SK-N-SH treated with all-trans-retinoic acid at 6 μM for 48 hours (cell line): Measurements from ENCODE around the gene CNKSR2.

Experiments used
- ATAC-seq: fragments of 200-7000 bp; cut with Tn5 transposase; 3 replicates; pipeline ENCODE4 v1.9.1; 2020; ENCODE audit warnings: mild to moderate bottlenecking, moderate library complexity
- ARNTL ChIP-seq: fragments of 450-650 bp; formaldehyde crosslinking; IDR thresholded peaks from 2 replicates; pipeline ENCODE4 v1.5.0; 2020; ENCODE audit warnings: low read depth, mild to moderate bottlenecking, moderate library complexity, borderline replicate concordance
- BACH2 ChIP-seq: fragments of 250-450 bp; sonication (Bioruptor Pico); IDR thresholded peaks from 2 replicates; pipeline ENCODE4 v1.9.0; 2021; ENCODE audit warnings: mild to moderate bottlenecking, borderline replicate concordance
- CREB5 ChIP-seq: fragments of 250-450 bp; sonication (Bioruptor Pico); IDR thresholded peaks from 2 replicates; pipeline ENCODE4 v1.5.1; 2020; ENCODE audit warnings: low read depth, mild to moderate bottlenecking, moderate library complexity
- CSDC2 ChIP-seq: fragments of 250-450 bp; sonication (Bioruptor Pico); IDR thresholded peaks from 2 replicates; pipeline ENCODE4 v1.5.0; 2020; ENCODE audit warnings: mild to moderate bottlenecking, moderate library complexity
- CSRNP3 ChIP-seq: fragments of 250-450 bp; sonication (Bioruptor Pico); IDR thresholded peaks from 2 replicates; pipeline ENCODE4 v1.5.1; 2021; ENCODE audit warnings: mild to moderate bottlenecking, moderate library complexity
- ESRRG ChIP-seq: fragments of 250-450 bp; sonication (Bioruptor Pico); IDR thresholded peaks from 2 replicates; pipeline ENCODE4 v1.6.1; 2021; ENCODE audit warnings: mild to moderate bottlenecking
- GLIS3 ChIP-seq: fragments of 250-450 bp; sonication (Bioruptor Pico); IDR thresholded peaks from 2 replicates; pipeline ENCODE4 v1.5.0; 2020; ENCODE audit warnings: mild to moderate bottlenecking, moderate library complexity
- OSR1 ChIP-seq: fragments of 250-450 bp; sonication (Bioruptor Pico); IDR thresholded peaks from 2 replicates; pipeline ENCODE4 v1.8.0; 2022; ENCODE audit warnings: moderate library complexity, mild to moderate bottlenecking, inconsistent platforms
- PATZ1 ChIP-seq: fragments of 250-450 bp; sonication (Bioruptor Pico); IDR thresholded peaks from 2 replicates; pipeline ENCODE4 v1.8.0; 2020; ENCODE audit warnings: mild to moderate bottlenecking, moderate library complexity, borderline replicate concordance
- POU6F1 ChIP-seq: fragments of 250-450 bp; sonication (Bioruptor Pico); IDR thresholded peaks from 2 replicates; pipeline ENCODE4 v1.8.0; 2021; ENCODE audit warnings: low read depth, mild to moderate bottlenecking, moderate library complexity, borderline replicate concordance
- PPARA ChIP-seq: fragments of 250-450 bp; sonication (Bioruptor Pico); IDR thresholded peaks from 2 replicates; pipeline ENCODE4 v1.5.0; 2020; ENCODE audit warnings: mild to moderate bottlenecking, borderline replicate concordance
- RARB ChIP-seq: fragments of 250-450 bp; sonication (Bioruptor Pico); IDR thresholded peaks from 2 replicates; pipeline ENCODE4 v1.8.0; 2021; ENCODE audit warnings: mild to moderate bottlenecking, moderate library complexity
- TCF4 ChIP-seq: fragments of 250-450 bp; sonication (Bioruptor Pico); IDR thresholded peaks from 2 replicates; pipeline ENCODE4 v1.8.0; 2021; ENCODE audit warnings: mild to moderate bottlenecking, moderate library complexity, borderline replicate concordance
- TOX ChIP-seq: fragments of 250-450 bp; sonication (Bioruptor Pico); IDR thresholded peaks from 2 replicates; pipeline ENCODE4 v1.8.0; 2021; ENCODE audit warnings: mild to moderate bottlenecking, moderate library complexity, borderline replicate concordance
- TSHZ2 ChIP-seq: fragments of 250-450 bp; sonication (Bioruptor Pico); IDR thresholded peaks from 2 replicates; pipeline ENCODE4 v1.5.0; 2020; ENCODE audit warnings: mild to moderate bottlenecking, moderate library complexity
- ZC3H10 ChIP-seq: fragments of 250-450 bp; sonication (Bioruptor Pico); IDR thresholded peaks from 2 replicates; pipeline ENCODE4 v1.5.1; 2021; ENCODE audit warnings: mild to moderate bottlenecking, moderate library complexity
- ZFP3 ChIP-seq: fragments of 250-450 bp; sonication (Bioruptor Pico); IDR thresholded peaks from 2 replicates; pipeline ENCODE4 v1.5.0; 2020; ENCODE audit warnings: mild to moderate bottlenecking, moderate library complexity
- ZFP30 ChIP-seq: fragments of 450-650 bp; formaldehyde crosslinking; IDR thresholded peaks from 2 replicates; pipeline ENCODE4 v1.5.0; 2022; ENCODE audit warnings: mild to moderate bottlenecking, moderate library complexity
- ZNF565 ChIP-seq: fragments of 450-650 bp; formaldehyde crosslinking; conservative IDR thresholded peaks from 2 replicates; pipeline ENCODE4 v1.5.0; 2020; ENCODE audit warnings: low read depth, mild to moderate bottlenecking, moderate library complexity
- ZNF70 ChIP-seq: fragments of 450-650 bp; formaldehyde crosslinking; IDR thresholded peaks from 2 replicates; pipeline ENCODE4 v1.5.0; 2020; ENCODE audit warnings: mild to moderate bottlenecking, moderate library complexity
- ZNF8 ChIP-seq: fragments of 450-650 bp; formaldehyde crosslinking; IDR thresholded peaks from 2 replicates; pipeline ENCODE4 v1.5.0; 2020; ENCODE audit warnings: mild to moderate bottlenecking, moderate library complexity

The CNKSR2 gene

GRCh38 chrX:21581479-21581878 lies 207.3 kb downstream of the CNKSR2 start (continued):
- TF ChIP-seq TSHZ2 (CRISPR knock-in tag) (no peak), ZNF8 (no peak), CSDC2 (CRISPR knock-in tag) (no peak), ZFP3 (CRISPR knock-in tag) (no peak), BACH2 (no peak)

- no peak for TF ChIP-seq RARB (CRISPR knock-in tag)
- TF ChIP-seq ESRRG, result no peak
- no peak for TF ChIP-seq TOX (CRISPR knock-in tag)
- no peak for TF ChIP-seq PPARA (CRISPR knock-in tag)
- no peak for TF ChIP-seq ZNF70 (CRISPR knock-in tag)
- TF ChIP-seq ZFP3 (CRISPR knock-in tag), result no peak
- no peak for TF ChIP-seq ZNF565 (CRISPR knock-in tag)
- TF ChIP-seq PATZ1 (CRISPR knock-in tag), result no peak
- TF ChIP-seq POU6F1 (CRISPR knock-in tag), result no peak
- TF ChIP-seq TSHZ2 (CRISPR knock-in tag), result no peak
- TF ChIP-seq OSR1, result no peak
- TF ChIP-seq ZNF8, result no peak
- no peak for TF ChIP-seq BACH2
- no peak for TF ChIP-seq ZC3H10 (CRISPR knock-in tag)
- no peak for TF ChIP-seq ARNTL (CRISPR knock-in tag)
- TF ChIP-seq GLIS3, result no peak
- TF ChIP-seq CSDC2 (CRISPR knock-in tag), result no peak
- no peak for ATAC-seq
Measured at GRCh38 chrX:21586001-21586400, 211.8 kb downstream of the CNKSR2 start.

- no peak for ATAC-seq
- no peak for TF ChIP-seq TSHZ2 (CRISPR knock-in tag)
- no peak for TF ChIP-seq CREB5 (CRISPR knock-in tag)
- no peak for TF ChIP-seq ZNF8
- no peak for TF ChIP-seq TCF4 (CRISPR knock-in tag)
- TF ChIP-seq ZNF565 (CRISPR knock-in tag), result no peak
- no peak for TF ChIP-seq ZC3H10 (CRISPR knock-in tag)
- TF ChIP-seq ZFP30, result no peak
- TF ChIP-seq ZFP3 (CRISPR knock-in tag), result no peak
- no peak for TF ChIP-seq CSRNP3 (CRISPR knock-in tag)
- no peak for TF ChIP-seq OSR1
Measured at GRCh38 chrX:21590012-21590776, 216.0 kb downstream of the CNKSR2 start.
